Frontal cortex (tissue), 4 donors: ENCODE data around the gene SHC1. TPM values are rescaled to one million over a fixed set of nuclear protein-coding genes. Genes with fewer than 3 reads are reported as not detected.

Experiments
- DNase-seq, 2 donors: peaks; one replicate each; pipeline ENCODE4 v3.0.0; 2012; ENCODE audit warnings: low spot score in 2 of 2
- FAIRE-seq: peaks from 2 replicates; lab custom pipeline; 2012; peaks lifted over from hg19 to GRCh38; lab: Jason Lieb, UNC
- total RNA-seq: library from RNA; depleted of rRNA; stranded (reverse); fragments of >200 nt; gene quantifications from one replicate; pipeline ENCODE4 v1.2.3, GENCODE V29; 2014
- donor health status: control.
- donor health status: control.
- donor health status: control.

Gene SHC1
- total RNA-seq, 1 donor from 2014 or later: 6.9 TPM

DNA sequence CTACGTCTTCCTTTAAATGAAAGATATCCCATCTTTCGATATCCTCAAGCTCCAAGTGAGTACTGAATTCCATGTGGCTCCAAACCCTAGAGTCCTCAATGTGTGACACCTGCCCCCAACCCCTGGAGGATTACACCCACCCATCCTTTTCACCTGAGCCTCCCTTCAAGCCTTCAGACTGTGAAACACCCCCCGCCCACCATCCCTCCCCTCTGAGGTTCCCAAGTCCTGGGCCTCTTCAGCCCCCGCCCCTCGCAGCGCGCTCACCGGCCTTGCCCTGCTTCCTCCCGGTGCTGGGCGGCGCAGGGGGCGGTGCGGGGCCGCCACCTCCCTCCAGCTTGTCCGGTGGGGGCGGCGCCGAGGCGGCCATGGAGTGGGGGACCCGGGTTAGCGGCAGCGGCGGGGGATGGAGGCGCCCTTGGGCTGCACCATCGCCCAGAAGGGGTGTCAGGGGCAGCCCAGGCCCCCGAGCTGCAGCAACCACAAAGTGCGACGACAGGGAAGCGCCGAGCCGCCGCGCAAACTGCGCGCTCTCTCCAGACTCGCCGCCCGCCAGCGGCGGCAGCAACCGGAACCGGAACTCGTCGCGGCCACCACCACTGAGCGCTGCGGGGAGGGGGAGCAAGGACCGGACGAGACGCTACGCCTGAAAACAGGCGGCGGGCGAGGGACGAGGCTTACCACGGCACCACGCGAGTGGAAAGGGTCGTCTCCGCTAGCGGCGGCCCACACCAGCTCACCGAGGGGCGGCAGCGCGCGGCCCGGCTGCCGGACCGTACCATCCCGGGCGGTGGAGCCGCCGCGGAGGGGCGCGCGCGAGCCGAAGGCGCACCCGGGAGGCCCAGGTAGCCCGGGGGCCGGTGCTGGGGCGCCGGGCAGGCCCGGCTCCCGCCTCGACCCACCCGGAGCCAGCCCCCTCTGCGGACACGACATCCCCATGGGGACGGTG is 9.1 kb downstream of the SHC1 start, which contains the start of gene PYGO2:
Gene PYGO2 (minus strand): TSS at position 576 of the 949 bp plus-strand sequence. CDS start 206 bp downstream, at position 370.
- FAIRE-seq: no peak
- peak; percentile 89 to 92 for DNase-seq

DNA sequence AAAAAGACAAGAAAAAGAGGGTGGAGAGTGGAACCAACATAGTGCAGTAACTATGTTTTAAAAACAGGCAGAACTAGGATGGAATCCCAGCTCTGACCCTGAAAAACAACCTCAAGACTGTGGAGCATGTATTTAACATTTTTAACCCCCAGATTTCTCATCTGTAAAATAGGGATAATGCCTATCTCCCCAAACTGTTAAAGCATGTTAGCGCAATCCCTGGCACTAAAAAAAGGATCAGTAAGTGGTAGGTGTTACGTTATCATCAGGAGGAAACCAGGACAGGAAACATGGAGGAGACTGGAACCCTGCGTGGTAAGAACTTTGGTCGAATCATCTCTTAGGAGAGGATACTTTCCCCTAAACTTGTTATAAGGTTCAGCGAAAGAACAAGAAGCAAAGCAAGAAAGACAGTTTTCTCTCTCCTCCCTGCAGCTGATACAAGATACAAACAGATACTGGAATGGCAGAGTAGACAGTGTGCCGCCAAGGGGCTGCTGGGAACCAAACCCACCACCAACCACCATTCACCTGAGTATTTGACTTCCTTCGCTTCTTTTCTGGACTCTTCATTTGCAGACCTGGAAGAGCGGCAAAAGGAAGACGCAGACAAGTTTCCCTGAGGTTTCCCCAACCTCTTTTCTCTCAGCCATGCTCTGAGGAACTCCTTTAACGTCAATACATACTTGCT is 10.0 kb downstream of the SHC1 start:
- FAIRE-seq: no peak

DNA sequence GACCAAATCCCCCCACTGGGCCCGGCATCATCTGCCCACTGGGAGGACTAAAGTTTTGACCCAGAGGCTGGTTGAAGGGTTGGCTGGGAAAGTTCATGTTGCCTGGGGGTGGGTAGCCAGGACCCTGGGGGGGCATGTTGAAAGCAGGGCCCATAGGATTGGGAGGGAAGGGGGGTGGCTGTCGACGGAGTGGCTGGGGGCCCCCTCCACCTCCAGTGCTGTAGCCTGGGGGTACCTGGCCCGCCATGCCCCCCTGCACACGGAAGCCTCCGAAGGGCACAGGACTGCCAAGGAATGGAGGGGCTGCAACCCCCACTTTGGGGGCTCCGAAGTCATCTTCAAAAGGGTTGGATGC is 11.1 kb downstream of the SHC1 start:
- FAIRE-seq (no peak), DNase-seq (no peak)

More for the DNA sequence above, 10.0 kb downstream of the SHC1 start:
- no peak for DNase-seq

DNA sequence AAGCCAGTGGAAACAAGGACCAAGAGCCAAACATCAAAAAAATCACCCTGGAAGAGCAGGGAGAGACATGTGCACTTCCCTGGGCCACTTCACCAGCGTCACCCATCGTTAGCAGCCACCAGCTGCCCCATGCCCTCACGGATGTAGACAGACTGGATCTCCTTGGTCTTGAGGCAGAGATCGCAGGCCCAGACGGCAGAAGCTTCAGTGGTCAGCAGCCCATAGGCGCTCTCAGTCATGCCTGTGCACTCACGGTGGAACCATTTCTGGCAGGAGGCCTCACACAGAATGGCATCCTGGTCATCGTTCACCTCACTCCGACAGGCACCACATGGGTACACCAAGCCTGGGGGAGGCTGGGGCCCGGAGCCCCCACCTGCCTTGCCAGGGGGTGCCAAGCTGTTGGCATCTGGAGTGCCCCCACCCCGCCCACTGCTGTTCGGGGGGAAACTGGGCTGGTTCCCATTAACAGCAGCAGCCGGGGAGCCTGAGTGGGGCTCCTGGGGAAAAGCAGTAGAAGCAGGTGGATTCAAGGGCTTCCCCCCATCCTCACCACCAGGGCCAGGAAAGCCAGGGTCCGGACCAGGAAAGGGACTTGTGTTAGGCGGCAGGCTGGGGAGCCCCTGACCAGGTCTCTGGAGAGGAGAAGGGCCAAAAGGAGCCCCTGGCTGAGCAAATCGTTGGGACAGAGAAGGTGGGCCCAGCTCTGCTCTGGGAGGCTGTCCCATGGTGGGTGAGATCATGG is 11.7 kb downstream of the SHC1 start:
- DNase-seq: no peak
- FAIRE-seq: no peak

DNA sequence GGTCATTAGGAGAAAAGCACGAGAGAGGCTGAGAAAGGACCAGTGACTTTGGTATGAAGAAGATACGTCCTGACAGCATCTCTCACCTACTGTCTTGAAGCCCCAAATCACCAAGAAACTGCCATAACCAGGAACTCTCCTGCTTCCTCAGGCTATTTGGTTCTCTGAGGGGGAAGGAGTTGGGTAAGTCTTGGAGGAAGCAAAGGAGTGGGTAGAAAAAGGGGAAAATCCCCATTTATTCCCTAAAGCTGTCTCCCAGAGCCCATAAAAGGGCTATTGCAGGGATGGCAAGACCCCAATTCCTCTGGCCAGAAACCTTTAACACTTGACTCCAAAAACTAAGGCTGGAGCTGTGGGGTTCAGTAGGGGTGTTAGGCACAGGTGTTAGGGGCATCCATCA is 12.5 kb downstream of the SHC1 start:
- no peak for DNase-seq
- FAIRE-seq: no peak

DNA sequence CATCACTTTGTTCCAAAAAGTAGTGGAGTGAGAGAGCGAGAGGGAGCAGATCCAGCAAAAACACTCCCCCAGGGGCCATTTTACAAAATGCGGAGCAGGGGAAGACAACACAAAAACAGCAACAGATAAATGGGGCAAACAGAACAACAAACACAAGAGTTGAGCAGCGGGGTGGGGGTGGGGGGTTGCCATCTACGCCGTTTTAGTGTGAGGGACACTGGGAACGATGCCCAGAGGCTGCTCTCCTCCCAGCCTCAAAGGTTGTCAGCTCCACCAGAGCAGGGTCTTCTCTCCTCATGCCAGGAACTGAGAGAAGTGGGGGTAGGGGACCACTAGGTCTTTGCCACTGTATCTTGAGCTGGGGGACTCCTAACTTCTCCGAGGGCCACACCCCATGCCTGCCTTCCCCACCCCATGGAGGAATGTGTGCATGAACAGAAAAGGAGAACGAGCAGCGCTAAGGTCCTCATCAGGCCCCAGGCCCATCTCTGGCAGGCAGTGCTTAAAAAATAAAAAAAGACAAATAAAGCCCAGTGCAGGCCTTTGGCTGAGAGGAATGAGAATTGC is 13.4 kb downstream of the SHC1 start:
- DNase-seq: no peak
- FAIRE-seq: no peak

DNA sequence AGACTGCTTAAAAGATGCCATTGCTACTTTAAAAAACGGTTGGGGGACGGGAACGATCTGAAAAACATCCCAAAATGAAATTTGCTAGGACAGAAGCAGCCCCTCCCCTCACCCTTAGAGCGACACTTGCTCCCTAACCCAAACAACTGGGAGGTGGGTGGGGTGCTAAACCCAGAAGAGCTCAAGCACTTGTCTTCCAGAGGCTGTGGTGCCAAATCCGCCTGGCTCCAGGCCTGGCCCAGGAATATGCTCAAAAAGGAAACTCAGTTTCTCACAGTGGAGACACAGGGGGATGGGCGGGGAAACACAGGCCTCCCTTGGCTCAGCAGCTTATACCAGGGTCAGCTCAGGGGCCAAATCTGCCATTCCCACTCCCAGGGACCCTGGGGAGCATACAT is 14.0 kb downstream of the SHC1 start:
- DNase-seq: no peak
- no peak for FAIRE-seq

DNA sequence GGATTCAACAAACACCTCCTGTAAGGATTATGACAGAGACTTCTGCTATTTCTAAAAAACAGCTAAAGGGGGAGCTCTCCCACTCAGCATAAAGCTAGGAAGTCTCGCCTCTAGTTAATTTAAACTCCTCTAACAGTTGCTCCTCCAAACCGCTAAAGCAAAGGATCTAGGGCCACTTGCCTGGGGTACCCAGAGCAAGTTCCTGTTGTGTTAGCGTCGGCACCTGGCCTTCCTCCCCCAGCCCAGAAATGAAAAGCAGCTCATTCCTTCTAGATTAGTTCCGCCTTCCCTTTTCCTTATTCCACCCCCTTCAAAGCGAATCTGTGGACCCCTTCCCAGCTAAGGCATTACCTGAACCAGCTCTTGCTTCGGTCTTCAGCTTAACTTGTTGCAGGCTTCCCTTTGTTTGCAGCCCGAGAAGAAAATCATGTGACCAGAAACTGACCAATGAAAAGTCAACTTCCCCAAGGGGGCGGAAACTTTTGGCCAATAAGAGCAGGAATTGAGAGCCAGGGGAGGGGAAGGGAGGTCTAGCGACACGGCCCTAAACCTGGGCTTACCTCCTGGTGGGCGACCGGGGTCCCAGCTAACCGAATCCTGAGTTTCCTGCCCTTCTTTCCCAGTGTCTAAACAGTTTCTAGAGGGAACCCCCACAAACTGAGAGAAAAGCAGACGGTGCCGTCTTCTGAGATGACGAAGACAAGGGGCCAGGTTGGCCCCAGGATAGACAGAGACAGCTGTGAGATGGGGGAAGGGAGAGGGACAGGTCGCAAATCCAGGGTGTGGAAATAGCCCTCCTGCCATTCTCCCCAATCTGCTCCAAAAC is 14.6 kb downstream of the SHC1 start, which contains the start of gene PBXIP1:
Gene PBXIP1 (minus strand): TSS at position 382 of the 826 bp plus-strand sequence. CDS start 2,378 bp downstream, outside the sequence.
- FAIRE-seq (no peak), DNase-seq (peak; percentile 89 to 90)

DNA sequence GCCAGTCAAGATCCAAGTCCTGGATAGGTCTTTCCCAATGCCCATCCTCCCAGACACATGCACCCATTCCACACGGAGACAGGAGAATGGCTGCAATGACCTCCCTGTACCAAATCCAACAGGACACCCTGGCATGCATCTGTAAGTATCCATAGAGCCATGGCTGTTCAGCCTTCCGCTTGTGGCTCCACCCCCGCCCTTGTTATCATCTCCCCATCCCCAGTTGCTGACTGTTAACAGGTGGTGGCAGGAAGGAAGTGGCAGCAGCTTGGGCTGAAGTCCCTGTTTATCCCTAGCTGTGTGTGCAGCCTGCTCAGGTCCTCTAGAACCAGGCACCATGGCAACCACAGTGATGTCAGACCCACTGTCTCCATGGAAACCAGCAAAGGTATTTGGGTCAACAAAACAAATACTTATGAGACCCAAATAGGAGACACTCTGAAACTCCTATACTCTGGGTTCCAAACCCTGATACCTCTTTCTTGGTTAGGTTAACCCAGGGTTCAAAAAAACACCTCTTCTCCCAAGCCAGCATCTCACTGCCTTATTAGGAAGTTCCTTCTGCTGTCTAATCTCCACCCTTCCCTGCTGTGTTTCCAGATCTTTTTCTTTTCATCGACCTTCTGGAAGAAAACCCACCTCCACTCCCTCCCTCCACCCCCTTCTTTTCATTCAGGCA is 15.4 kb downstream of the SHC1 start:
- FAIRE-seq (no peak), DNase-seq (peak in 1 of 2 donors; percentile 70)

DNA sequence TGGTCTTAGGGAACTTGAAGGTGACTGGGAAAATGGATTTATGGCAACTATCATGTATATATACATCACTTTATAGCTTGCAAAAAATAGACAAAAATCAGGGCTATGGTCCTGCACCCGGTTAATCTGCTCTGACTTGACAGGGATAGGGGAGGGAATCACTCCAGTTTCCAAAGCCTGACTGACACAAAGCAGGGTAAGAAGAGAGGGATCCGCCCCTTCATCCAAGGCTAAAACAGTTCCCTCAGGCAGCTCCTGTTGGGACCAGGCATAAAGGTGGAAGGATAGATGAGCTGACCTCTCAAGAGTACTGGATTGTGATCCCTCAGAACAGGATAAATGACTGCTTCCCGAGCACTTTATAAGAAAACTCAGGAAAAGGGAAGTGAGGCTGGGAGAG is 16.0 kb downstream of the SHC1 start:
- DNase-seq (no peak), FAIRE-seq (no peak)

DNA sequence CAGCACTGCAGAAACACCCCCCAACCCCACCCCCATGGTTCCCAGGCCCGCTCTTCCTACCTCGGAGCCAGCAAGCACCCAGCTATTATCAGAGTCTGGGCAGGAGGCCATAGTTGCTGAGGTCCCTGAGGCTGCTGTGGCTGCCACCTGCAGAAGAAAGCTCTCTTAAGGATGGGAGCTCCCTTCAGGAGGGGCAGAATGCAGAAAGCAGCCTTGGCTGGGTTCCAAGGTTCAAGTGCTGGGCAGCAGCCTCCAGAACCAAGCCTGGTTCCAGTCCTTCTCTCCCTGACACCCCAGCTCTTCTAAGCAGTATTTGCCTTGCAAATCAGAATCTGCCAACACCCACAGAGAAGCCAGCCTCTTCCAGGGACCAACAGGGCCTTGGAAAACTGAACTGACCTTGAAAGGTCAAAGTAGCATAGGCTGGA is 16.9 kb downstream of the SHC1 start:
- no peak for FAIRE-seq

DNA sequence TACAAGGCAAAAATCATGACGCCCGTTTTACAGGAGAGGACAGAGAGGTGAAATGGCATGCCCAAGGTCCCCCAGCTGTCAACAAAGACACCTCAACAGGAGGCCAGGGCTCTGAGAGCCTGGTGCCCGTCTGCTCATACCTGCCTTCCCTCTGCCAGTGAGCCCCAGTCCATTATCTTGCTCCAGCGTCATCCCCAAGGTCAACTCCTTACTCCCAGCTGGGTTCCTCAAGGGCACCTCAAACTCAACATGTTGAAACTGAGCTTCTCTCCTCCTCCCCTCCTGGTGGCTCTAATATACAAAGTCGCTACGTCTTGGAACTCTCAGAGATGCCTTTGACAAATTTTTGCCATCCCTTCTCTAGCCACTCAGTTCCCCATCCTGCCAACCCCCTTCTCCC is 17.9 kb downstream of the SHC1 start:
- no peak for FAIRE-seq

More for the DNA sequence above, 16.9 kb downstream of the SHC1 start:
- no peak for DNase-seq

DNA sequence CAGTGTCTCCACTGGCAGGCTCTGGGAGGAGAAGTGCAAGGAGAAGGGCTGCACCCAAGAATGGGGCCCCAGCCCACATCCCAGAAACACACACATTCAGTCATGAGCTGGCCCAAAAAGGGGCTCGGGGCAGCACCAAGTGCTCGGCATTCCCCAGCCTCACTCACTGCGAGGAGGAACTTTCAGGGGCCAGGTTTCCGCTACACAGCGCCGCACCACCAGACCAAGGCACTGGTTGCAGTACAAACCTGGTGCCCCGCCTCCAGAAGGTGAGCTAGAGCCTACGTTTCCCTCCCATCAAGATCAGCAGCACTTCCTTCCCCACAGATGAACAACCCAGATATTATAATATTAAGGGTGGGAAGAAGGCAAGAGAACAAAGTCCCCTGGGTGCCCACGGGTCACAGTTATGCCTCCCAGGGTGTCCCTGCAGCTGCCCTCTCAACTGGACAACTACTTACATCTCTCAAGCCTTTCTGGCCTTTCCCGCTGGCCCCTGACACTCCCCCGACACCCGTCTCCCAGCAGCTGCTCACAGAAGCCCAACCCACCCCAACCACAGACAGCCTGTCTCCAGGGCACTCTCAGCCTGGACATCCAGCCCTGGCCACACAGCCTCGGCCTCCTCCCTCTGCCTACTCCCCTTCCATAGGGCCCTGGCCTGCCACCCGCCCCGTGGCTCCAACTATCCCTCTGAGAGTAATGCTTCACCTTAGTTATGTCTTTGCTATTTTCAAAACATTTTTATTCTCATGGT is 18.5 kb downstream of the SHC1 start:
- DNase-seq: no peak
- FAIRE-seq: no peak

More for the DNA sequence above, 17.9 kb downstream of the SHC1 start:
- no peak for DNase-seq

DNA sequence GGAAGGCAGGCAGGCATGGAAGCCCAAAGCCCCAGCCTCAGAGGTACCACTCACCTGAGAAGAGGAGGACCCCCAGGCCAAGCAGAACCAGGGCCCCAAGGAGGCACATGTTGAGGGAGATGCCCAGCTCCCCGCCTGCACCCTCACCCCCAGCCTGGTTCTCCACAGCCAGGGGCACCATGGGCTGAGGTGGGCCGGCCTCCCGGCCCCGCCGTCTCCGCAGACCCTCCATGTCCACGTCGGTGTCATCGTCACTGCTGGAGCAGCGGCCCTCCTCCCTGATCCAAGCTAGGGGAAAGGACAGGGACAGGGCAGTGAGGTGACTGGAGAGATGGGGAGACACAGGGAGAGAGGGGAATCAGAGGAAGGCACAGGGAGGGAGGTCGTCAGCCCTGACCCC is 22.5 kb downstream of the SHC1 start:
- DNase-seq (no peak), FAIRE-seq (no peak)

DNA sequence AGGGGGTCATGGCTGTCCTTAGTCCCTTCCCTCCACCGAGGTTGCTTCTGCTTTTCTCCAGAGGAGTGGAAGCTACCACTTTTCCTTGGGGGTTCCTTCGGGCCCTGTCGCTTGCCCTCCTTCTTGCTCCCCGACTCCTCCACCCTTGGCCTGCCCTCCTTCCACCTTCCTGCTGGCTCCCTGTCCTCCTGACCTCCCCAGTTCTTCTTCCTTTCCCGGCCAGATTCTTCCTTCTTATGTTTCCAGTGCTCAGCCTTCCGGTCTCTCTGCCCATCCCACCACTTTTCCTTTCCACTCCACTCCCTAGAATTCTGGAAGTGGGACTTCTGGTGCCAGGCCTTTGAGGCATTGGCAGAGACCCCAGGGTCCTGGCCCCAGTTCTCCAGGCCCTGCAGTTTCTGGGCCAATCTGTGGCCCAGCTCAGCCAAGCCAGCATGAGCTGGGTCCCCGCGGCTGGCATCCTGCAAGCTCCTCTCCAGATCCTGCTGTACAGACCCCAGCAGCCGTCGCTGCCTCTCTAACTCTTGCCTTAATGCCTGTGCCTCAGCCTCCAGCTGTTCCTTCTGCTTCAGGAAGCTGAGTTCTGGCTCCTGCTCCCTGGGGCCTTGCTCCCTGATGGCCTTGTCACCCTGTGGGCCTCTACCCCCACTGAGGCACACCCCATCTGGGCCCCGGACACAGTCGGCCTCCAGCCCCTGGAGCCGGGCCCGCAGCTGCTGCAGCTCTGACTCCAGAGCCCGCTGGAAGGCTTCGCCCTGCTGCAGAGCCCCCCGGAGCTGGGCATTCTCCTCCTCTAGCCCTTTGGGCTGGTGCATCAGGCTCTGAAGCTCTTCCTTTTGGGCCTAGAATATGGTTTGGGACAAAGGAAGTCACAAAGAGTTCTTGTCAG is 24.3 kb downstream of the SHC1 start:
- DNase-seq (no peak), FAIRE-seq (no peak)

DNA sequence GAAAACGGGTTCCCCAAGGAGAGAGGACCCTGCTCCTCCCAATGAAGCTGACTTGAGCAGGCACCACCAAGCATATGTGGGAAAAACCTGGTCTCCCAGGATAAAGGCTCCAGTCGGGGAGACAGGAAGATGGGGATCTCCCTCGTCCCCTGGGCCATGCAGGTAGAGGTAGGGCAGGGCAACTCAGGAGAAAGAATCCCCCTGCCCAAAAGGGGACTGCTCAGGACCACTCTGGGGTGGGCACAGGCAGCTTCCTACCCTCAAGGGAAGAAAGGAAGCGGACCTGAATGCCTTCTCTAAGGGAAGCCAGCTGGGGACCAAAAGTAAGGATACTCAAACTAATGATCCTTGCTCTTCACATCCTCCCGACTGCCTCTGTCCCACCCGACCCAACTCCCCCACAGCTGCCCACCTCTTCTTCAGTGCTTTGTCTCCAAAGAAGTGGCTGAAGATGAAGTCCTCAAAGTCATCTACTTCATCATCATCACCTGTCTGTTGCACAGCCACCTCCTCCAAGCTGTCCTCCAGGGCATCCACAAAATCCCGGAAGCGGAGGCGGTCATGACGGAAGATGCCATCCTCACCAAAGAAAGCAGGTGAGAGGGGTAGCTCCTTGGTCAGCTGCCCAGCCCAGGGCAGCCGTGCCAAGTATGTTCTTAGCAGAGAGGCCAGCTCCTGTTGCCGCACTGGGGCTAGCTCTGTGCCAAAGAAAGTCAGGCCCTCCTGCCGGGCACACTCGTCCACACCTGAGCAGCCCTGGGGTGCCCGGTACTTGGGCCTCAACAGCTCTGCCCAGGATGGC is 25.2 kb downstream of the SHC1 start:
- DNase-seq (no peak), FAIRE-seq (no peak)
